Neural cell (in vitro differentiated cells): ENCODE results near the gene POLE2. TPM values are rescaled to one million over a fixed set of nuclear protein-coding genes. Genes with fewer than 3 reads are reported as not detected.

Experiments
- H2AFZ ChIP-seq: fragments of 200-600, 300-800 bp; sonication (generic), shearing (Covaris generic); 2 replicates; pipeline ENCODE4 v1.6.0; 2014; ENCODE audit warnings: low read depth, mild to moderate bottlenecking, antibody characterized with exemption, low read length, moderate library complexity
- H3F3A ChIP-seq: fragments of 200-600 bp; shearing (Covaris generic); 2 replicates; pipeline ENCODE4 v1.6.1; 2016; ENCODE audit warnings: mild to moderate bottlenecking, moderate library complexity, mixed read lengths, antibody characterized with exemption, low read length; ENCODE audit not compliant: insufficient read depth, poor library complexity, severe bottlenecking
- H3K27ac ChIP-seq: fragments of 200-600, 300-800 bp; sonication (generic), shearing (Covaris generic); 2 replicates; pipeline ENCODE4 v1.5.1; 2014; ENCODE audit warnings: mild to moderate bottlenecking, low read length, moderate library complexity
- H3K27me3 ChIP-seq: fragments of 300-800, 200-600 bp; sonication (generic), shearing (Covaris generic); 2 replicates; pipeline ENCODE4 v1.6.0; 2014; ENCODE audit warnings: mild to moderate bottlenecking, low read depth, low read length, moderate library complexity; ENCODE audit not compliant: insufficient read depth
- H3K36me3 ChIP-seq: fragments of 300-800, 200-600 bp; sonication (generic), shearing (Covaris generic); 2 replicates; pipeline ENCODE4 v1.5.1; 2014; ENCODE audit warnings: mild to moderate bottlenecking, antibody characterized with exemption, low read length, moderate library complexity; ENCODE audit not compliant: insufficient read depth
- H3K4me2 ChIP-seq: fragments of 300-800, 200-600 bp; sonication (generic), shearing (Covaris generic); 2 replicates; pipeline ENCODE4 v1.6.0; 2014; ENCODE audit warnings: mild to moderate bottlenecking, low read length
- H3K4me3 ChIP-seq: fragments of 300-800, 200-600 bp; sonication (generic), shearing (Covaris generic); 2 replicates; pipeline ENCODE4 v1.5.1; 2014; ENCODE audit warnings: mild to moderate bottlenecking, low read length, moderate library complexity
- H3K79me2 ChIP-seq: fragments of 200-600 bp; shearing (Covaris generic); replicated peaks from 2 replicates; pipeline ENCODE4 v1.6.0; 2014; ENCODE audit warnings: mild to moderate bottlenecking, low read length, moderate library complexity; ENCODE audit not compliant: insufficient read depth
- H3K9ac ChIP-seq: fragments of 300-800, 200-600 bp; sonication (generic), shearing (Covaris generic); 2 replicates; pipeline ENCODE4 v1.6.1; 2016; ENCODE audit warnings: mild to moderate bottlenecking, low read length, mixed read lengths
- H3K9me2 ChIP-seq: fragments of 200-600 bp; shearing (Covaris generic); 2 replicates; pipeline ENCODE4 v1.6.1; 2016; ENCODE audit warnings: mild to moderate bottlenecking, low read length, mixed read lengths; ENCODE audit not compliant: insufficient read depth
- H3K9me3 ChIP-seq: fragments of 200-600, 300-800 bp; sonication (generic), shearing (Covaris generic); 2 replicates; pipeline ENCODE4 v1.6.1; 2016; ENCODE audit warnings: mild to moderate bottlenecking, mixed run types, low read length, moderate library complexity, mixed read lengths
- H4K20me1 ChIP-seq: fragments of 200-600 bp; shearing (Covaris generic); 2 replicates; pipeline ENCODE4 v1.6.1; 2016; ENCODE audit warnings: mild to moderate bottlenecking, mixed run types; ENCODE audit not compliant: insufficient read depth
- CTCF ChIP-seq: fragments of 450-650 bp; IDR thresholded peaks from 2 replicates; pipeline ENCODE4 v1.5.1; 2014; ENCODE audit warnings: antibody characterized with exemption, mild to moderate bottlenecking, moderate library complexity; ENCODE audit not compliant: poor library complexity, severe bottlenecking
- EP300 ChIP-seq: fragments of 450-650 bp; conservative IDR thresholded peaks from 2 replicates; pipeline ENCODE4 v1.6.1; 2014; ENCODE audit warnings: antibody characterized with exemption, mild to moderate bottlenecking, moderate library complexity; ENCODE audit not compliant: poor library complexity, severe bottlenecking
- EZH2 ChIP-seq: fragments of 200-600, 300-800 bp; shearing (Covaris generic), sonication (generic); IDR thresholded peaks from 2 replicates; pipeline ENCODE4 v1.6.1; 2014; ENCODE audit warnings: antibody characterized with exemption, low read length, borderline replicate concordance, mild to moderate bottlenecking; ENCODE audit not compliant: insufficient read depth, poor library complexity, severe bottlenecking
- MXI1 ChIP-seq: fragments of 450-650 bp; conservative IDR thresholded peaks from 2 replicates; pipeline ENCODE4 v1.6.1; 2014; ENCODE audit warnings: antibody characterized with exemption, mild to moderate bottlenecking; ENCODE audit not compliant: poor library complexity, severe bottlenecking
- POLR2AphosphoS5 ChIP-seq: IDR thresholded peaks from 2 replicates; pipeline ENCODE4 v1.6.1; 2012
- RAD21 ChIP-seq: fragments of 450-650 bp; conservative IDR thresholded peaks from 2 replicates; pipeline ENCODE4 v1.6.1; 2014; ENCODE audit warnings: antibody characterized with exemption, mild to moderate bottlenecking, moderate library complexity
- REST ChIP-seq: IDR thresholded peaks from 2 replicates; pipeline ENCODE4 v1.6.1; 2012; ENCODE audit warnings: borderline replicate concordance
- SMC3 ChIP-seq: fragments of 450-650 bp; conservative IDR thresholded peaks from 2 replicates; pipeline ENCODE4 v1.6.1; 2014; ENCODE audit warnings: antibody characterized with exemption, mild to moderate bottlenecking, moderate library complexity; ENCODE audit not compliant: poor library complexity
- TAF1 ChIP-seq: IDR thresholded peaks from 2 replicates; pipeline ENCODE4 v1.6.1; 2012; ENCODE audit warnings: low read depth
- polyA plus RNA-seq: library from polyadenylated mRNA; depleted of rRNA; stranded (reverse); fragments of >200 nt; gene quantifications from 2 replicates; pipeline ENCODE4 v1.2.3, GENCODE V29; 2014

Gene POLE2
- polyA plus RNA-seq, 1 donor from 2014 or later, result 7.9 TPM

- TF ChIP-seq POLR2AphosphoS5 (no peak), MXI1 (no peak), REST (no peak), SMC3 (no peak), EZH2 (no peak), TAF1 (no peak), RAD21 (no peak), CTCF (no peak), EP300 (no peak)
- no peaks in the 10 kb centered on the region for H3K9me2 ChIP-seq
- no peaks in the 10 kb centered on the region for H3K27me3 ChIP-seq
- no peaks in the 10 kb centered on the region for H4K20me1 ChIP-seq
- H3K9me3 ChIP-seq, result no peaks in the 10 kb centered on the region
- H3K27ac ChIP-seq, result no peak overlapping the region
- no peak overlapping the region for H3K4me2 ChIP-seq
- no peak overlapping the region for H2AFZ ChIP-seq
- no peaks in the 10 kb centered on the region for H3K79me2 ChIP-seq
- no peak overlapping the region for H3K9ac ChIP-seq
- H3K36me3 ChIP-seq, result no peaks in the 10 kb centered on the region
- H3F3A ChIP-seq, result peaks cover 4% of the 10 kb centered on the region
- H3K4me3 ChIP-seq, result no peak overlapping the region
These were observed 1.6 kb downstream of the POLE2 start for GRCh38 chr14:49686425-49686824.

- H3K27ac ChIP-seq, result no peak overlapping the region
- no peak overlapping the region for H3K4me2 ChIP-seq
- no peaks in the 10 kb centered on the region for H4K20me1 ChIP-seq
- H3K4me3 ChIP-seq, result no peak overlapping the region
- H3K27me3 ChIP-seq, result no peaks in the 10 kb centered on the region
- H2AFZ ChIP-seq, result no peak overlapping the region
- no peak overlapping the region for H3K9ac ChIP-seq
- no peaks in the 10 kb centered on the region for H3K9me3 ChIP-seq
- no peaks in the 10 kb centered on the region for H3K79me2 ChIP-seq
- H3K36me3 ChIP-seq, result no peaks in the 10 kb centered on the region
- no peak for TF ChIP-seq MXI1
- no peak for TF ChIP-seq EZH2
- no peak for TF ChIP-seq RAD21
- no peak for TF ChIP-seq TAF1
- no peak for TF ChIP-seq POLR2AphosphoS5
- TF ChIP-seq EP300, result no peak
- TF ChIP-seq SMC3, result no peak
- no peak for TF ChIP-seq CTCF
- no peak for TF ChIP-seq REST
- no peaks in the 10 kb centered on the region for H3F3A ChIP-seq
- no peaks in the 10 kb centered on the region for H3K9me2 ChIP-seq
These were observed 8.7 kb downstream of the POLE2 start for GRCh38 chr14:49679271-49679670.
